Loucy (cell line): ENCODE measurements around the gene TTYH2.

Experiments used
- EZH2phosphoT487 ChIP-seq: fragments of 200-600 bp; IDR thresholded peaks from 2 replicates; pipeline ENCODE4 v1.6.1; 2018; ENCODE audit warnings: antibody characterized with exemption, mild to moderate bottlenecking, moderate library complexity, borderline replicate concordance
- TF ChIP-seq, protein P1 (sequence below): fragments of 200-600 bp; sonication (generic); conservative IDR thresholded peaks from 2 replicates; pipeline ENCODE4 v1.5.1; 2014; ENCODE audit warnings: mild to moderate bottlenecking, antibody characterized with exemption, low read length

DNA sequence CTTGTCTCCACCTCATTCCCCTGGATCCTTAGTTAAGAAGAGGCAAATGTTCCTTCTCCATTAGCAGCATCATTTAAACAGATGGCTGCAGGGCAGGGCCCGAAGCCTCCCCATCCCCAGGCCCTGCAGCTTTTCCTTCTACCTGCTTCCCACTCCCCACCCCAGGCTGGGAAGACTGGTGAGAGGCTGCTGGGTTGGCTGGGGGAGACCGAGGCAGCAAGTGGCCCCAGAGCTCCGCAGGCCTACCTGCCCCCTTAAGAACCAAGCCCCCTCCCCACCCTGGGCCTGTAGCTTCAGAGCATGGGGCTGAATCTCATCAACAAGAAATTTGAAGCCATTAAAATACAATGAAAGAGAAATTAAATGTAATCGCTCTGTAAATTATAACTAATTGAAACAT, 32.0 kb upstream of the TTYH2 start:
- TF ChIP-seq, protein P1, sequence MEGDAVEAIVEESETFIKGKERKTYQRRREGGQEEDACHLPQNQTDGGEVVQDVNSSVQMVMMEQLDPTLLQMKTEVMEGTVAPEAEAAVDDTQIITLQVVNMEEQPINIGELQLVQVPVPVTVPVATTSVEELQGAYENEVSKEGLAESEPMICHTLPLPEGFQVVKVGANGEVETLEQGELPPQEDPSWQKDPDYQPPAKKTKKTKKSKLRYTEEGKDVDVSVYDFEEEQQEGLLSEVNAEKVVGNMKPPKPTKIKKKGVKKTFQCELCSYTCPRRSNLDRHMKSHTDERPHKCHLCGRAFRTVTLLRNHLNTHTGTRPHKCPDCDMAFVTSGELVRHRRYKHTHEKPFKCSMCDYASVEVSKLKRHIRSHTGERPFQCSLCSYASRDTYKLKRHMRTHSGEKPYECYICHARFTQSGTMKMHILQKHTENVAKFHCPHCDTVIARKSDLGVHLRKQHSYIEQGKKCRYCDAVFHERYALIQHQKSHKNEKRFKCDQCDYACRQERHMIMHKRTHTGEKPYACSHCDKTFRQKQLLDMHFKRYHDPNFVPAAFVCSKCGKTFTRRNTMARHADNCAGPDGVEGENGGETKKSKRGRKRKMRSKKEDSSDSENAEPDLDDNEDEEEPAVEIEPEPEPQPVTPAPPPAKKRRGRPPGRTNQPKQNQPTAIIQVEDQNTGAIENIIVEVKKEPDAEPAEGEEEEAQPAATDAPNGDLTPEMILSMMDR: no peak
- TF ChIP-seq EZH2phosphoT487: no peak
